HG02759 (cell line): ENCODE data around the gene SLC9A7.

Experiments
- ATAC-seq: cut with Tn5 transposase; IDR thresholded peaks from one replicate; pipeline ENCODE4 v1.9.1; 2021; ENCODE audit warnings: mild to moderate bottlenecking, moderate library complexity; ENCODE audit not compliant: unreplicated experiment

SLC9A7 gene

DNA sequence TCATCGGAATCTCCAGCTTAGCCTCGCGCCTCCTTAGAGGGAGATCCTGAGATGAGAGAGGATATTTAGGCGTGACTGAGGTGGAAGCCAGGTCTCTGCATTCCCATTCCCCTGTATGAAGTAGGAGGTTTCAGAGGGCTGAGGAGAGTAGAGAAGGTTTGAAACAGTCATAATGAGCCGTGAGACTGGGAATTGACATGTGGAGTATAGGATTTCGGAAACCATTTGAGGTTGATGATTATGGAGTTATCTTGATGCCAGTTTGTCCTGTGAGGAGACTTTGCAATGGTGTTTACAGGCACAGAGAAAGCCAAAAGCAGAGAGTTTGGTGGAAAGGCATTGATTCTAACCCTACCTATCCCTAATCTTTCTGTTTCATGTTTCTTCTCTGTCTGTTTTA, 183.3 kb downstream of the SLC9A7 start:
- no peak for ATAC-seq

DNA sequence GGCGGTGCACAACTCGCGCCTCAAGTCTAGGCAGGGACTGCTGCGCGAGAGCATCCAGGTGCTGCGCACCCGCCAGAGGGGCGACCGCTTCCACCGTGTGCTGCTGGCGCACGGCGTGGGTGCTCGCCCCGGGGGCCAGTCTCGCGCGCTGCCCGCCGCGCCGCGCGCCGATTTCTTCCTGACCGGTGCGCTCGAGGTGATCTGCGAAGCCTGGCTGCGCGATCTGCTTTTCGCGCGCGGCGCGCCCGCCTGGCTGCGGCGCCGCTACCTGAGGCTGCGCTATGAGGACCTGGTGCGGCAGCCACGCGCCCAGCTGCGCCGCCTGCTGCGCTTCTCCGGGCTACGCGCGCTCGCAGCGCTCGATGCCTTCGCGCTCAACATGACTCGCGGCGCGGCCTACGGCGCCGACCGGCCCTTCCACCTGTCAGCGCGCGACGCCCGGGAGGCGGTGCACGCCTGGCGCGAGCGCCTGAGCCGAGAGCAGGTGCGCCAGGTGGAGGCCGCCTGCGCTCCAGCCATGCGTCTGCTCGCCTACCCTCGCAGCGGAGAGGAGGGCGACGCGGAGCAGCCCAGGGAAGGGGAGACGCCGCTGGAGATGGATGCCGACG, 184.0 kb downstream of the SLC9A7 start:
- peak; percentile 20 for ATAC-seq

DNA sequence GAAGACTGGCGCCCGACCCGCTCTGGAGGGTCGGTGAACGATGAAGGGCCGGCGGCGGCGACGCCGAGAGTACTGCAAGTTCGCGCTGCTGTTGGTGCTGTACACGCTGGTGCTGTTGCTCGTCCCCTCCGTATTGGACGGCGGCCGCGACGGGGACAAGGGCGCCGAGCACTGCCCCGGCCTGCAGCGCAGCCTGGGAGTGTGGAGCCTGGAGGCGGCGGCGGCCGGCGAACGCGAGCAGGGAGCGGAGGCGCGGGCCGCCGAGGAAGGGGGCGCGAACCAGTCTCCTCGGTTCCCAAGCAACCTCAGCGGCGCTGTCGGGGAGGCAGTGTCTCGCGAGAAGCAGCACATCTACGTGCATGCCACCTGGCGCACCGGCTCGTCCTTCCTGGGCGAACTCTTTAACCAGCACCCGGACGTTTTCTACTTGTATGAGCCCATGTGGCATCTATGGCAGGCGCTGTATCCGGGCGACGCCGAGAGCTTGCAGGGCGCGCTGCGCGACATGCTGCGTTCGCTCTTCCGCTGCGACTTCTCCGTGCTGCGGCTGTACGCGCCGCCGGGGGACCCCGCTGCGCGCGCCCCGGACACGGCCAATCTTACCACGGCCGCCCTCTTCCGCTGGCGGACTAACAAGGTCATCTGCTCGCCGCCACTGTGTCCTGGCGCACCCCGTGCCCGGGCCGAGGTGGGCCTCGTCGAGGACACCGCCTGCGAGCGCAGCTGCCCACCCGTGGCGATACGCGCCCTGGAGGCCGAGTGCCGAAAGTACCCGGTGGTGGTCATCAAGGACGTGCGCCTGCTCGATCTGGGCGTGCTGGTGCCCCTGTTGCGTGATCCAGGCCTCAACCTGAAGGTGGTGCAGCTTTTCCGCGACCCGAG, 184.8 kb downstream of the SLC9A7 start:
- peak; percentile 42 for ATAC-seq

DNA sequence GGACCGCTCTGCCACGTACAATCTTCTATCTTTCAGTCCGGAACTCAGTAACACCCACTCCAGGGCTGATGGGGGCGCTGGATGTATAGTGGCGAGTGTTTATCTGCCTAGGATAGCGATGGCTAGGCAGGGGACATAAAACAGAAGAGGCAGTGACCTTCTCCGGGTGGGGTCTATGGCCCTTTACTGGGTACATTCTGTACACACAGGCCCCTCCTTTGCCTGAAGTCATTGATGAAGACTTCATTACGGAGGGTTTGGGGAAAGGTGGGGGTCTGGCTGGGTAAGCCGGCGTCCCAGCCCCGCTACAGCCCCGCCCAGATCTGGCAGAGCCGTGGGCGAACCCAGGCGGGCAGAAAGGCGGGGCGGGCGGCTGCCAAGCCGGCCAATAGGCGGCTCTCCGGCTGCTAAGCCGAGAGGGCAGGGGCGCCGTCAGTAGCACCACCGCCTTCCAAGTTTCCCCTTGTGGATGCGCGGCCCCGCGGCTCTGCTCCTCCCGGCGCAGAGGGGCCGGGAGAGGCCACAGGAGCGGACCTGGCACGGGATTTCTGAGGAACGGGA, 185.5 kb downstream of the SLC9A7 start, which contains the start of gene CHST7:
TSS of gene CHST7 (plus strand) at position 435 of the 561 bp plus-strand sequence. CDS start 167 bp downstream, outside the sequence.
- ATAC-seq, result peak; percentile 59

DNA sequence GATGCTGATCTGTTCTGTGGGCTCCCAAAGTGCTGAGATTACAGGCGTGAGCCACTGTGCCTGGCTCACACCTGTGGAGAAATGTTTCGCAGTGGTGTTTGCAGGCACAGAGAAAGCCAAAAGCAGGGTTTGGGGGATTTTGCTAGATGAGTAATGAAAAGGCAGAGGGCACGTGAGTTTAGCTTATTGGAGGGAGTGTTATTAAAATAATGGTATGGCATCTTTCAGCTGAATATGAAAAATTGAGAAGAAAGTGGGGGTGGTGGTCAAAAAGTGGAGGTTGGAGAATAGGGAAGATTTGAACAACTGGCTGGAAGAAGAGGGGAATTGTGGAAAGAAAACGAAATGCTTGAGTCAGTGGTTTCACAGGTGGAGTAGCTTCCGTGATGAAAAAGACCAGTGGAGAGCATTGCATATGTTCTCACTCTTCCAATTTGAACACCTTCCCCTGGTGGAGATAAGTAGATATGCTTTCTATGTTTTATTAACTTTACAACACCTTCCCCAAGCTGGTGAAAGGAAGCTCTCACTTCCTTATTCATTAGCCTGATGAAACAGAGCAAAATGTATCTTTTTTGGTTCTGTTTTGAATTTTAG, 186.5 kb downstream of the SLC9A7 start:
- ATAC-seq, result peak; percentile 26

DNA sequence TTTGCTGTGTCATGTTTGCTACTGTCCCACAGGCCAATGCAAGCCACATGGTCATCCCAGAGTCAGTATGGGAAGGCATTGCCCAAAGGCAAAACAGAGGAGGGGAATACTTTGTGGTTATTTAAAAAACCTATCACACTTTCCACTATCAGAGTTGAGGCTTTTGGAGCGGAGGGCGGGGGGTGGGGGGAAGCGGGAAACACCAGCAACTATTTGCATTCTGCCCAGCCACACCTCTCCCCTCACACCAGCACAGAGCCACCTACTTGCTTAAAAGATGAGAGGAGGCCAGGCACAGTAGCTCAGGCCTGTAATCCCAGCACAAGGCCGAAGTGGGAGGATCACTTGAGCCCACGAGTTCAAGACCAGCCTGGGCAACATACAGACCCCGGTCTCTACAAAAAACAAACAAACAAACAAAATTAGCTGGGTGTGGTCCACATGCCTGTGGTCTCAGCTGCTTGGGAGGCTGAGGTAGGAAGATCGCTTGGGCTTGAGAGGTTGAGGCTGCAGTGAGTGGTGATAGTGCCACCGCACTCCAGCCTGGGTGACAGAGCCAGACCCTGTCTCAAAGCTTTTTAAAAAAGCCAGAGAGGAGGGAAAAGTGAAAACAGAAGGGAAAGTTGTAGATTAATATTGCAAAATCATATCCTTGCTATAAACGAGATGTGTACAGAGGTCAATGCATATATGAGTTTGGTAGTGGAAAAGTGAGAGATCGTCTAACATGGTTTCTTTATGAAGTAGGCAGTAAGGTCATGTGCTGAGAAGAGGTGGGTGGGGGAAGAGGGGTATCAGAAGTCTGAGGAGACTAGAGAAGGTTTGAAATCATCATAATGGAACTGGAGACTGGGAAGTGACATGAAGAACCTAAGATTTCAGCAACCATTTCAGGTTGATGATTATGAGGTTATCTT, 187.2 kb downstream of the SLC9A7 start:
- ATAC-seq, result no peak

DNA sequence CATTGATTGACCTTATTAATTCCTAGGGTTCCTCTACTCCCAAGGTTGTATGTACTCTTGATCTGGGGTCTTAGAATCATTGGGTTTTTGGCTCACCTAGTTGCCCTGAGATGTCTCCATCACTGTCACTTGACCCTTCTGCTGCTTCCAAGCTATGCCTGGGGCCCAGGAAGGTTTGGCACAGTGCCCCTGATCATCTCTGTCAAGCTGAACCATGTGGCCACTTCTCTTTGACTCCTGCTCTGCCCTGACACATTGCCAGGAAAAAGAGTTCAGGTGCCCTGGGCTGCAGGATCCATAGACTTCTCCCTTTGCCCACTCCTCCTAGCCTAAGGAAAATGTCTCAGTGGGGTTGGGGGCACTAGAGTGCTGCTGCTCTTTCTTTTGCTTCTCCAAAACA, 189.3 kb downstream of the SLC9A7 start:
- no peak for ATAC-seq

DNA sequence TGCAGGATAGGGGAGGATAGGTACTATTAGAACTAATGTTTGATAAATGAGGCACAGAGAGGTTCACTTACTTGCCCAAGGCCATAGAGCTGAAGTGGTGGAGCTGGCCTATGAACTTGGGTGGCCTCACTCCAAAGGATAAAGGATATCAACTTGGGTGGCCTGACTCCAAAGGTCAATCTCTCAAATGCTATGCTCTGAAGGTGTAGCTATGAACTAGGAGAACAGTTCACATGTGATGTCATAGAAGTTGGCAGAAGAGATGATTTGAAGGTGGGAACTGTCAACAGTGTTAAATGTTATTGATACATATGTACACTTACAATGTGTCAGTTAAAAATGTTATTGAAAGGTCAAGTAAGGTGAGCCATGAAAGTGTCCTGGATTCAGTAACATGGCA, 191.5 kb downstream of the SLC9A7 start:
- no peak for ATAC-seq

DNA sequence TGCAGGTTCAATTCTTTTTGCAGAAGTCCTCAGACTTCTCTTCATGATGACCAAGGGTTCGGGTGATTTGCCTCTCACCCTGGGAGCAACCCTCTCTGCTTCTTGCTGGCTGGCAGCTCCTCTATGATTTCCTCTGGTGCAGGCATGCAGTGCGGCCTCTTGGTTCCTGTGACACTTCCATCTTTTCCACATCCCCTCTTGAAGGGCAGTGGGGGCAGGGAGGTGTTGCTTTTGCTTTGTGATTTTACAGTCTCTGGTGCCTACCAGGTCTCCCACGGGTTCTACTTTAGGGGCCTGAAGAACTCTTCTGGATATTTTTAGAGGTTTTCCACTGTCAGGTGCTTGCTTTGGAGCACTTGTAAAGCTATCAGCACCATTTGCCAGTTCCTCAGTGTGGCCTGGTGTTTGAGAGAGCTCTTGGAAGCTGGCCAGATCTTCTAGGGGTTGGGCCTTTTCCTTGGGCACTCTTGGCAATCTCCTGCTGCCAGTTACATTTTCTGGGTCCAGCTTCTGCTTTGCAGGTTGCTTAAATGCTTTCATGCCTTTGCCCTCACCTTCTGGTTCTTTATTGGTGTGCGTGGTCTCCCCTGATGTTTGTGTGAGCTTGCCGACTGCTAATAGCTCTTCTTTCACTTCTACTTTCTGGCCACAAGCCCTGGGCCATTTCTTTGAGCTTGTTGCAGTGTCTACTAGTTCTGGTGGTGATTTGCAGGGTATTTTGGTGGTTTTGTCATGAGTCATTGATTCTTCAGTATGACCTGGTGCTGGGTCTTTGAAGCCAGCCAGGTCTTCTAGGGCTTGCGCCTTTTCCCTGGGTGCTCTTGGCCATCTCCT, 196.9 kb downstream of the SLC9A7 start:
- peak; percentile 99 for ATAC-seq

DNA sequence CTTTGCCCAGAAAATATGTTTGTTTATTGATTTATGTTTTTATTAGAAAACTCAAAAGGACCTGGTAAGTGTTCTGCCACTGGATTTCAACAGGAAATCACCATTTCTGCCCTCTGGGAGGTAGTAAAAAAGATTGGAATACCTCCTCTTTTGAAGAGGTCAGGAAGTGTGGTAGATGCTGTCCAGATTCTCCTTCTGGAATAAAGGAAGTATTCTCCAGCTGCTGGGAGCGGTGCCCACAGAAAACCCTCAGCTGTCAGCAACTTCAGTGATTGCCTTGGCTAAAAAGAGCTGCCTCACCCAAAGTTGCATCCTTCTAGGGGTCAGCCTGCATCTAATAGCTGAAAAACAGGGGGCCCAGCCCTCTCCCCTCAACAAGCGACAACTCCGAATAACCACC, 199.9 kb downstream of the SLC9A7 start:
- no peak for ATAC-seq

DNA sequence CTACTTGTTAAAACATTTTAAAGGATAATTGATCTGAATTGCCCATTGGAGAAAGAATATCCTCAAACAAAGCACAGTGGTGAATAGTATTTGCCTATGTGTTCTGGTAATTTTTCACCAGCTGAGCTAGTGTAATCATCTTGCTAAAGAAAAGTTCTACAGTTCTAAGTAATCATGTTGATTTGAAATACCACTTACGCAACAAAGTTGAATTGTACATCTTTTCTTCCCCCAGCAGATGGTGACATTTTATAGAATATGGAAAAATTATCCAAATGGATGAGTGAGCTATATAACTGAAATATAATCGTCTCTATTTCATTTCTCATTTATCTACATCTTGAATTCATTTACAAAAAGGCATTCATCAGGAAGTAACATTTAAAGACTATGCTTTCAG, 204.0 kb downstream of the SLC9A7 start:
- no peak for ATAC-seq

DNA sequence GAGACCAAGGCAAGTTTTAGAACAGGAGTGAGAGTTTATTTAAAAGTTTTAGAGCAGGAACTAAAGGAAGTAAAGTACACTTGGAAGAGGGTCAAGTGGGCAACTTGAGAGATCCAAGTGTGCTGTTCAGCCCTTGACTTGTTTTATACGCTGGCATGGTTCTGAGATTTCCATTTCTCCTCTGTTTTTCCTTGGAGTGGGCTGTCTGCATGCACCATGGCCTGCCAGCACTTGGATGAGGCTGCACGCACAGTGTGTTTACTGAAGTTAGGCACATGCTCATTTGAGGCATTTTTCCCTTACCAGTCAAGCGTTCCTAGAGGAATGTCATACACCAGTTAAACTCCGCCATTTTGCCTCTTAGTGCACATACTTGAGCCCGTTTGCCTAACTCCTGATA, 205.0 kb downstream of the SLC9A7 start:
- no peak for ATAC-seq

DNA sequence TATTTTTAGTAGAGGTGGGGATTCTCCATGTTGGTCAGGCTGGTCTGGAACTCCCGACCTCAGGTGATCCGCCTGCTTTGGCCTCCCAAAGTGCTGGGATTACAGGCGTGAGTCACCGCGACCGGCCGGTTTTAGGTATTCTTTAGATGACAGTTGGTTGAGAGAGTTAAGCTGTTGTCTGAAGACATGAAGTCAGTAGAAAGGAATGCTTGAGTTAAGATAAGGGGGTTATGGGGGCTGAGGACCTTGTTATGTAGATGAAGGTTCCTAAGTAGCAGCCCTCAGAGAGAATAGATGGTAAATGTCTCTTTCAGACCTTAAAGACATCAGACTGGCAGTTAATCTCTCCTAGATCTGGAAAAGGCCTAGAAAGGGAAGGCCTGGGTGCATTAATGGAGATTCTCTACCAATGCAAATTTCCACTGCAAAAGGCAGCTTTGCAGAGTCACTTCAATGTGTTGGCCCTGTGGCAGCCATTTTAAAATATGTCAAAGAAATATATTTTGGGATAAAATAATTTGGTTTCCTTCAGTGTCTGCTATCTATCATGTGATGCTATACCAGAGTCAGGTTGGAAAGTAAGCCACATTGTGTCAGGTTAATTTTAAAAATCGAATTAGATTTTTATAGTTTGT, 207.3 kb downstream of the SLC9A7 start:
- no peak for ATAC-seq

DNA sequence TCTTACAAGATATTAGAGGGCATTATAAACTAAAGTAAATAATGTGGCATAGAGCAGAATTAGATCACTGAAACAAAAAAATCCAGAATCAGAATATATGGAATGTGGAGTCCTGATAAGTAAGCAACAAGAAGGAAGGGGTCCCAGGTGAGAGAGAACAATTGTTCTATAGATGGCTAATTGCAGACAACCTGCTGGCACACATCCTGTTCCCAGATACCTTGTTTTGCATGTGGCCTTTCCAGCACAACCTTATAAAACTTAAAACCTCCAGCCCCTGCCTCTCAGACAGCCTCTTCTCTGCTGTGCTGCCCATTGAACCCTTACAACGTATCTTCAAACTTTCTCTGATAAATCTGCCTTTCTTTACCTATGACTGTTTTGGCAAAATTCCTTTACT, 209.0 kb downstream of the SLC9A7 start:
- no peak for ATAC-seq
